ENCODE measurements around the gene SEC63.

DNA sequence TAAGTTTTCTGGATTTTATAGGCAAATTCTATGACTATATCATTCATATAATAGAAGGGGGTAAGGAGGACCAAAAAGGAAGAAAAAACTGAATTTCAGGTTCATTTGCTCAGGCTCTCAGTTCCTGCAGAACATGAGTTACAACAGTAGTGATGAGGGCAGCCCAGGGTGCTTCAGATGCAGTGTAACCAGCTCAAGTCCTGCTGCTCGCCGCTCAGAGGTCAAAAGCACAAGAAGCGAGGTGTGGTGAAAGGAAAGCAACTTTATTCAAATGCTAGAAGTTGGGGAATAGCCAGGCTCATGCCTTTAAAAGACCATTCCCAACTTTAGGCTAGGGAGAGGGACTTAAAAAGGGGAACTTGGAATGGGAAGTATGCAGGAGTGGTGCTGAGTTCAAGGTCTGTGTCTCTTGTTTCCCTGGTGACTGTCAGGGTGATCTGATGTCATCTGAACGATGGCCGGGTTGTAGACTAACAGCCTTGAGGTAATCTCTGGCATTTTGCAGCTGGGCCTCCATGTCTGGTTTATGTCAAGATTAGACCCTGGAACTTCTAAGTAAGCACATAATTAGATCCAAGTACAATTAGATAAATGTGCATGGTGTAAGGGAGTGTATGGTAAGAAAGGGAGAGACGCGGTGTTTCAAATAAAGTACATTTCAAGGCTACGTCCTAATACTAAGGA, 14.5 kb upstream of the SEC63 start:
- TF ChIP-seq, protein P1, sequence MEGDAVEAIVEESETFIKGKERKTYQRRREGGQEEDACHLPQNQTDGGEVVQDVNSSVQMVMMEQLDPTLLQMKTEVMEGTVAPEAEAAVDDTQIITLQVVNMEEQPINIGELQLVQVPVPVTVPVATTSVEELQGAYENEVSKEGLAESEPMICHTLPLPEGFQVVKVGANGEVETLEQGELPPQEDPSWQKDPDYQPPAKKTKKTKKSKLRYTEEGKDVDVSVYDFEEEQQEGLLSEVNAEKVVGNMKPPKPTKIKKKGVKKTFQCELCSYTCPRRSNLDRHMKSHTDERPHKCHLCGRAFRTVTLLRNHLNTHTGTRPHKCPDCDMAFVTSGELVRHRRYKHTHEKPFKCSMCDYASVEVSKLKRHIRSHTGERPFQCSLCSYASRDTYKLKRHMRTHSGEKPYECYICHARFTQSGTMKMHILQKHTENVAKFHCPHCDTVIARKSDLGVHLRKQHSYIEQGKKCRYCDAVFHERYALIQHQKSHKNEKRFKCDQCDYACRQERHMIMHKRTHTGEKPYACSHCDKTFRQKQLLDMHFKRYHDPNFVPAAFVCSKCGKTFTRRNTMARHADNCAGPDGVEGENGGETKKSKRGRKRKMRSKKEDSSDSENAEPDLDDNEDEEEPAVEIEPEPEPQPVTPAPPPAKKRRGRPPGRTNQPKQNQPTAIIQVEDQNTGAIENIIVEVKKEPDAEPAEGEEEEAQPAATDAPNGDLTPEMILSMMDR (IDR thresholded peaks at IDR 0.05) = no peak
- no peak for TF ChIP-seq POLR2A (IDR thresholded peaks at IDR 0.05)
